Measurements from ENCODE around the gene SDF4. TPM values are rescaled to one million over a fixed set of nuclear protein-coding genes. Genes with fewer than 3 reads are reported as not detected.

Gene SDF4
- total and polyA plus RNA-seq, 2 of the 8 experiments (the other 6 are each of a cell fraction or from before 2014, with no cell fraction given): 45.5 to 75.6 TPM

- CTCF ChIA-PET (ENCODE audit: partially characterized antibody): interaction anchor here (0.8 to 1.4 kb wide), 7 partner anchors 8 to 116 kb away, joined by 3 to 5 read pairs (median 4); no protein-coding TSS in a partner anchor
Measured at GRCh38 chr1:1238702-1239178, 6.9 kb upstream of the SDF4 start.

More at GRCh38 chr1:1238702-1239178, 6.9 kb upstream of the SDF4 start:
- Histone ChIP-seq H4K5ac (ENCODE audit: insufficient read length, low read depth, low read length) (no peak overlapping the region), H2BK12ac (ENCODE audit: low read depth, low read length) (no peak overlapping the region), H3K27me3 (replicated peaks in 1 of 4; ENCODE audit: control insufficient read depth in 3 of 4, extremely low read depth in 1 of 4, insufficient read depth in 3 of 4, low read length in 3 of 4) (no peaks in the 10 kb centered on the region; a peak in 2 of 7 replicates), H3K23ac (ENCODE audit: insufficient read length) (no peak overlapping the region), H3K4me3 (ENCODE audit: extremely low read depth in 1 of 4, insufficient read depth in 2 of 4, low read depth in 3 of 4, low read length in 4 of 4) (no peak overlapping the region), H3K23me2 (ENCODE audit: low read depth, low read length) (no peaks in the 10 kb centered on the region), H3K18ac (ENCODE audit: extremely low read depth, low read length) (no peak overlapping the region), H2BK5ac (ENCODE audit: low read depth, low read length) (no peak overlapping the region), H3K36me3 (ENCODE audit: control insufficient read depth in 2 of 4, insufficient read depth in 4 of 4, low read length in 3 of 4) (no peaks in the 10 kb centered on the region), H2BK120ac (replicated peaks; ENCODE audit: low read depth, low read length) (no peak overlapping the region), H3K79me1 (ENCODE audit: low read depth, low read length) (peaks cover 9% of the 10 kb centered on the region; the same call in 1 of the 2 replicates), H3K4me1 (replicated peaks in 1 of 4; ENCODE audit: control insufficient read depth in 3 of 4, insufficient read depth in 4 of 4, low read length in 3 of 4) (peaks cover 0 to 6% (median 2%) of the 10 kb centered on the region in 4 experiments; a peak in 2 of 7 replicates), H3K56ac (replicated peaks; ENCODE audit: insufficient read length, low read depth, low read length) (no peak overlapping the region), H3K27ac (ENCODE audit: low read depth, low read length) (no peak overlapping the region), H2AFZ (ENCODE audit: low read length) (no peak overlapping the region), H3K4me2 (ENCODE audit: insufficient read depth in 1 of 2, low read depth in 2 of 2, low read length in 2 of 2) (no peak overlapping the region), H3K4ac (replicated peaks; ENCODE audit: insufficient read length, low read depth, low read length) (no peak overlapping the region), H3K79me2 (ENCODE audit: control insufficient read depth in 1 of 2, insufficient read depth in 2 of 2, low read length in 2 of 2) (peaks cover 0 to 1% of the 10 kb centered on the region in 2 experiments; a peak in 1 of 4 replicates), H2AK5ac (ENCODE audit: low read depth, low read length) (no peak overlapping the region), H4K91ac (replicated peaks; ENCODE audit: insufficient read length, low read length) (no peak overlapping the region), H2BK15ac (ENCODE audit: low read length) (no peak overlapping the region), H2BK20ac (ENCODE audit: low read length) (no peak overlapping the region), H3K9ac (replicated peaks in 1 of 4; ENCODE audit: extremely low read depth in 1 of 4, low read depth in 3 of 4, low read length in 3 of 4) (no peak overlapping the region), H3K14ac (ENCODE audit: insufficient read length) (no peak overlapping the region), H4K8ac (ENCODE audit: extremely low read depth, insufficient read depth, low read length) (no peak overlapping the region), H4K20me1 (replicated peaks in 1 of 2; ENCODE audit: control insufficient read depth in 1 of 2, insufficient read depth in 2 of 2, low read length in 2 of 2) (peaks cover 2 to 14% of the 10 kb centered on the region in 2 experiments), H3K9me3 (ENCODE audit: insufficient read depth in 2 of 2, low read depth in 1 of 2, low read length in 1 of 2) (no peaks in the 10 kb centered on the region)
- DNase-seq (ENCODE audit: low read depth in 1 of 2, low spot score in 2 of 2) (no peak), FAIRE-seq (no peak)
- WGBS, 2 experiments (ENCODE audit: extremely low coverage in 1 of 2, insufficient coverage in 1 of 2, insufficient read length in 1 of 2, insufficient replicate concordance in 2 of 2, low coverage in 1 of 2, low lambda C conversion rate in 2 of 2, missing lambda C conversion rate in 1 of 2): 92% methylated on average over 19 of the region's 19 CpGs; no CpG with 5 or more reads in 1 of the 2 experiments
- POLR2A ChIA-PET (ENCODE audit: partially characterized antibody): interaction anchor here (0.6 to 1.6 kb wide), 5 partner anchors 8 to 116 kb away, joined by 3 to 8 read pairs (median 4); partner anchors contain the start of gene C1QTNF12
- TF ChIP-seq ZNF274 (IDR thresholded peaks at IDR 0.05; ENCODE audit: borderline replicate concordance, extremely low read depth, low read length) (no peak), POLR2A (IDR thresholded peaks at IDR 0.05; ENCODE audit: control extremely low read depth in 1 of 2, low read depth in 2 of 2, low read length in 2 of 2) (0 out of 3 replicates have a peak, but pooled peaks of 1 of the 2 experiments have one; percentile 23)

All from H1 (cell line).